CD4-positive, alpha-beta T cell treated with Interleukin-6 for 4 hours (primary cell): Measurements from ENCODE around the gene OR2T35.
A peak's percentile ranks its signal among the peaks of the same experiment; 100 is the strongest.

Experiments
- DNase-seq: peaks from one replicate; pipeline ENCODE4 v3.0.0-alpha.2; 2020; ENCODE audit warnings: mixed read lengths

OR2T35 gene

DNA sequence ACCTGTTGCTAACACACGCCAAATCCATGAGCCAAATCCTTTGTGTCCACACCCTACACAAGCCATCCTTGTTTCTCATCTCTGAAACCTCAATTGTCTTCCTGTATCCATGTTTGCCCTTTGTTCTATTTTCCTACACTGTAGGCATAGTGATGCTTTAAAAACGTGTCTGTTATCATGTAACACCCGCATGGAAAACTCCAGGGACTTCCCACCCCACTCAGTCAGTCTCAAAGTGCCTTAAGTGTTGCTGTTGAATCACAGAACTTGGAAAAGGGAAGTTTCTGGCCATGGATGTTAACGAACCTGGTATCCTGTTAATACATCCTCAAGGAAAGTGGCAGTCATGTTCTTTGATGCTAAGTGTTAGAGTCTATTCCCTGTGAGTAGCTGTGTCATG, 19.9 kb downstream of the OR2T35 start:
- DNase-seq: no peak

GRCh38 chr1:248622570-248623001, 22.5 kb downstream of the OR2T35 start:
- DNase-seq: peak; percentile 13

DNA sequence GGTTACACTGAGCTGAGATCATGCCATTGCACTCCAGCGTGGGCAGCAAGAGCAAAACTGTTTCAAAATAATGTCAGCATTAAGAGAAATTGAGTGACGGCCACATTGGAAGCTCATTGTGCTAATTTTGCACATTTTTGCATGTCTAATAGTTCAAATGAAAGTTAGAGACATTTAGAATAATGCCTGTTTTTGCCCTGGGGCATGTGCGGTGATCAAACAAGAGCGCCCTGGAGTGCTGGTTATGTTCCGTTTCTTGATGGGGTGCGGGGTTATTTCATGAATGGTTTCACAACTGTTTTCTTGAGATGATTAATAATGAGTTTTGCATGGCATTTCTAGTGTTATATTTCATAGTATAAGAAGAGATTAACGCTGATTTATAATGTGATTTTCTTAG, 23.3 kb downstream of the OR2T35 start:
- no peak for DNase-seq

DNA sequence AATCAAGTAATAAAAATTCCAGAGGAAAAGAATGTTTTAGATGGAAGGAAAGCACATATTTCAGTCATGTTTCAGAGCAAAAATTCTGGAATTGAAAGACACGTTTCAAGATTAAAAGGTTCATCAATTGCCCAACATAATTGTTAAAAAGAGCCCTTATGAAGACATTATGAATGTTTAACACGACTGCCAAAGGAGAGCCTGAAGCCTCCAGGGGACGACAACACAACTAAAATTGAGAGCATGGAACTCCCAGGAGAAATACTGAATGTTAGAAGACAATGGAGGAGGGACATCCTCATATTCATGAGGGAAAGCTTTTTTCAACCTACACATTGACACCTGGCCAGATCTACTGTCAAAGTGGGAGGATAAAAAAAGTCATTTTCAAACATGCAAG, 26.2 kb downstream of the OR2T35 start:
- peak; percentile 48 for DNase-seq

GRCh38 chr1:248618119-248618518, 27.0 kb downstream of the OR2T35 start:
- no peak for DNase-seq

DNA sequence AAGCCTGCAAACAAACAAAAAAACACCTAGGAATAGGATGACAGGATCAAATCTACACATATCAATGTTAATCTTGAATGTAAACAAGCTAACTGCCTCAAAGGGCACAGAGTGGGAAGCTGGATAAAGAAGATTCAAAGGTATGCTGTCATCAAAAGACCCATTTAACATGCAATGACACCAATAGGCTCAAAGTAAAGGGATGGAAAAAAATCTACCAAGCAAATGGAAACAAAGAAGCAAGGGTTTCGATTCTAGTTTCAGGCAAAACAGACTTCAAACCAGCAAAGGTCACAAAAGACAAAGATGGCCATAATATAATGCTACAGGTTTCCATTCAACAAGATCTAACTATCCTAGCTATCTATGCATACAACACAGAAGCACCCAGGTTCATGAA, 31.3 kb downstream of the OR2T35 start:
- no peak for DNase-seq

DNA sequence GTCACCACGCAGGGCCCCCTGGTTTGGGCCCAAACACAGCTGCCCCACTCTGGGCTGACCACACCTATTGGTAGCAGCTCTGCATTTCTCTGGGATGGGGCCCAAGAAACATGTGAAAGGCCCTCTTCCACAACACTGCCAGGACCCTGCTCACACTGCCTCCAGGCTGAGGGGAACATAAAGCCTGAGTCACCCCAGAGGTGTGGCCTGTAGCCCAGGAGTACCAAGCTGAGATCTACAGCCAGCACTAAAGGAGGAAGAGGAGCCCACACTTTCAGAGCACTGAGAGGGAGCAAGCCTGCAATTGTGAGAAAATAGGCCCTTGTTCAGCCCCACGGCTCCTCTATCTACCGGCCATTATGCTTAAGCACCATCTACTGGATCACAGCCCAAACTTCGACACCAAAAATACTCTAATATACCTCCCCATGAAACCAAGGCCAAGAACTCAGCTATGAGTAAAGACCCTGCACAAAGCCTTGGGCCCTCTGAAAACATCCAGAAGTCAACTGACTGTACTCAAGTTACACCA, 33.1 kb downstream of the OR2T35 start:
- no peak for DNase-seq

GRCh38 chr1:248610301-248610700, 34.8 kb downstream of the OR2T35 start:
- no peak for DNase-seq

DNA sequence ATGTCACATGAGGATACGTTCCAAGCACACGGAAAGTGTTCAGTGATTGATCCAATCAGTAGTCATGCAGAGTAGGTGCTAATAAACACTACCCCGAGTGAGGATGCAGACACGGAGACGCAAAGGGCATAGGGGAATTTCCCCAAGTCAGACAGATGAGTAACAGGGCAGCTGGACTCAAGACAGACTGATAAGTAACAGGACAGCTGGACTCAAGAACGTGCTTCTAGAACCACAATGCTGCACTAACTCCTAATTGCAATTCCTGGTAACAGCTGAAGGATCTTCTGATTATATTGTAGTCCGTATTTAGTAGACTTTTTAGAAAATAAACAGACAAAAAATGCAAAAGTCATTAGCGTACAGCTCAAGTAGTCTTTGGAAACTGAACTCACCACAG, 45.7 kb downstream of the OR2T35 start:
- no peak for DNase-seq

- DNase-seq: no peak
Measured at GRCh38 chr1:248597589-248597988, 47.5 kb downstream of the OR2T35 start, which contains the start of gene OR2T10. TSS of gene OR2T10 (minus strand) at chr1:248597700. CDS start at chr1:248593768, 3,932 bp downstream.

DNA sequence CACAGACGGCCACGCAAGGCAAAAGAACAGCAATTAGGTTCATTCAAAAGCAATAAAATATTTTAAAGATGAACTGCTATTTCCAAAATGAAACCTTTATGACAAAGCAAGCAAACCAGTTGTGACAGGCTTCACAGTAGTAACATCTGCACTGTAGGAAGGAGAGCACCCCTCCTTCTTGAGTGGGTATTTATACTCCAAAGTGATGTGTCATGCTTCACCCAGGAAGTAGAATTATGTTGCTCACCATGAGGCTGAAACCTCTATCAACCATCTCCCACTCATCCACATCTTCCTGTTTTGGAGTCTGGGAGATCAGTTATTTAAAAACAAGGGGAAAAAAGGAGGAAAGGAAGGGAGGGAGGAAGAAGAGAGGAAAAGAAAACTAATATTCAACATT, 48.5 kb downstream of the OR2T35 start:
- DNase-seq: no peak

GRCh38 chr1:248593226-248593625, 51.9 kb downstream of the OR2T35 start:
- no peak for DNase-seq

DNA sequence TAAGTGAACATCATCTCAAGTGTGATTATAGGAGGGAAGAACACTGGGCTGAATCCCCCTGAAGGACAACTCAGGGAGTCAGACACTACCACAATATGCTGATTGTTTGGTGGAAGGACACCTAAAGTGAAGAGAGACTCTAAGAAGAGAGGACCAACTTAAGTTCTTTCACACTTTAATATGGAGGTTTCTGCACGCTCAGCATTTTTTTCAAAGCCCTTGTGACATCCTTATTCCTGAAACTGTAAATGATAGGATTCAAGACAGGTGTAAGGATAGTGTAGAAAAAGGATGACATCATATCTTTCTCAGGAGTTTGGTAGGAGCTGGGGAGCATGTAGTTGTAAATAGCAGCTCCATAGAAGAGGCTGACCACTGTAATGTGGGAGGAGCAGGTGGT, 52.4 kb downstream of the OR2T35 start:
- no peak for DNase-seq

- no peak for DNase-seq
Measured at GRCh38 chr1:248590055-248590454, 55.0 kb downstream of the OR2T35 start.

- no peak for DNase-seq
Measured at GRCh38 chr1:248589334-248589733, 55.7 kb downstream of the OR2T35 start.
